NK-92 (cell line): Measurements from ENCODE around the gene TMEM233.
"Not testable (repeated sequence)": the region's sequence is repeated elsewhere in the genome, so short reads cannot be mapped to it uniquely, and the experiment has no call there.

Source experiments
- DNase-seq: peaks from one replicate; lab custom pipeline; 2025; ENCODE audit not compliant: unreplicated experiment; lab: John Stamatoyannopoulos, UW

TMEM233 gene

GRCh38 chr12:119603767-119604166, 10.2 kb downstream of the TMEM233 start:
- no peak for DNase-seq

GRCh38 chr12:119609358-119609757, 15.8 kb downstream of the TMEM233 start:
- DNase-seq, result no peak

GRCh38 chr12:119613319-119613936, 19.9 kb downstream of the TMEM233 start:
- DNase-seq, result no peak

- DNase-seq, result no peak
These were observed 21.1 kb downstream of the TMEM233 start for GRCh38 chr12:119614705-119615104.

GRCh38 chr12:119615518-119616475, 22.2 kb downstream of the TMEM233 start:
- DNase-seq, result no peak

GRCh38 chr12:119618328-119618896, 24.8 kb downstream of the TMEM233 start:
- DNase-seq, result not testable (repeated sequence)

GRCh38 chr12:119620490-119620889, 26.9 kb downstream of the TMEM233 start:
- no peak for DNase-seq

- no peak for DNase-seq
These were observed 28.3 kb downstream of the TMEM233 start for GRCh38 chr12:119621878-119622277.

- no peak for DNase-seq
These were observed 31.4 kb downstream of the TMEM233 start for GRCh38 chr12:119624966-119625365.

- no peak for DNase-seq
These were observed 33.6 kb downstream of the TMEM233 start for GRCh38 chr12:119627019-119627643.

- no peak for DNase-seq
These were observed 34.1 kb downstream of the TMEM233 start for GRCh38 chr12:119627686-119628085.

GRCh38 chr12:119630223-119630780, 36.7 kb downstream of the TMEM233 start:
- no peak for DNase-seq

- no peak for DNase-seq
These were observed 37.5 kb downstream of the TMEM233 start for GRCh38 chr12:119630962-119631550.

- no peak for DNase-seq
These were observed 38.5 kb downstream of the TMEM233 start for GRCh38 chr12:119631930-119632678.

- DNase-seq, result no peak
These were observed 41.2 kb downstream of the TMEM233 start for GRCh38 chr12:119634743-119635142.

GRCh38 chr12:119642986-119643385, 49.4 kb downstream of the TMEM233 start:
- DNase-seq, result no peak

- no peak for DNase-seq
These were observed 51.4 kb downstream of the TMEM233 start for GRCh38 chr12:119644930-119645329.

GRCh38 chr12:119645535-119646059, 52.0 kb downstream of the TMEM233 start:
- DNase-seq, result no peak

GRCh38 chr12:119649202-119649808, 55.7 kb downstream of the TMEM233 start:
- DNase-seq, result no peak
